H9 (cell line): ENCODE data around the gene MGMT. TPM values are rescaled to one million over a fixed set of nuclear protein-coding genes. Genes with fewer than 3 reads are reported as not detected.

Experiments used
- DNase-seq: peaks from one replicate; pipeline ENCODE4 v3.0.0-alpha.2; 2017
- H2AFZ ChIP-seq: one replicate; pipeline ENCODE4 v1.6.1; 2013; ENCODE audit warnings: mild to moderate bottlenecking, low read length, control low read depth, moderate library complexity
- H2AK5ac ChIP-seq: 2 replicates; pipeline ENCODE4 v1.6.1; 2013; ENCODE audit warnings: low read length, control low read depth, mixed read lengths; ENCODE audit not compliant: insufficient read length
- H2BK120ac ChIP-seq: one replicate; pipeline ENCODE4 v1.6.1; 2013; ENCODE audit warnings: low read depth, mild to moderate bottlenecking, low read length, control low read depth, inconsistent platforms; ENCODE audit not compliant: poor library complexity, severe bottlenecking
- H2BK12ac ChIP-seq: 2 replicates; pipeline ENCODE4 v1.6.1; 2013; ENCODE audit warnings: low read length, control low read depth, mixed read lengths, low read depth; ENCODE audit not compliant: insufficient read length
- H2BK15ac ChIP-seq: 2 replicates; pipeline ENCODE4 v1.6.1; 2013; ENCODE audit warnings: low read depth, low read length, control low read depth
- H2BK20ac ChIP-seq: one replicate; pipeline ENCODE4 v1.6.1; 2013; ENCODE audit warnings: low read depth, mild to moderate bottlenecking, low read length, control low read depth, inconsistent platforms; ENCODE audit not compliant: poor library complexity, severe bottlenecking
- H2BK5ac ChIP-seq: 2 replicates; pipeline ENCODE4 v1.6.1; 2013; ENCODE audit warnings: low read length, control low read depth, mixed read lengths; ENCODE audit not compliant: insufficient read length
- H3K14ac ChIP-seq: 2 replicates; pipeline ENCODE4 v1.6.1; 2013; ENCODE audit warnings: low read length, control low read depth; ENCODE audit not compliant: insufficient read depth
- H3K18ac ChIP-seq: 2 replicates; pipeline ENCODE4 v1.6.1; 2013; ENCODE audit warnings: low read depth, mild to moderate bottlenecking, mixed read lengths, low read length, control low read depth; ENCODE audit not compliant: insufficient read length
- H3K23ac ChIP-seq: 2 replicates; pipeline ENCODE4 v1.6.1; 2013; ENCODE audit warnings: low read length, control low read depth, mixed read lengths, low read depth; ENCODE audit not compliant: insufficient read length
- H3K23me2 ChIP-seq: 2 replicates; pipeline ENCODE4 v1.6.1; 2013; ENCODE audit warnings: low read depth, mild to moderate bottlenecking, mixed read lengths, low read length, control low read depth; ENCODE audit not compliant: insufficient read length, poor library complexity, severe bottlenecking
- H3K27ac ChIP-seq: 2 replicates; pipeline ENCODE4 v1.5.1; 2013; ENCODE audit warnings: low read length, control low read depth, mixed read lengths, low read depth; ENCODE audit not compliant: insufficient read length
- H3K27me3 ChIP-seq: 2 replicates; pipeline ENCODE4 v1.6.1; 2013; ENCODE audit warnings: low read length, control low read depth, inconsistent platforms; ENCODE audit not compliant: insufficient read depth
- H3K4ac ChIP-seq: 2 replicates; pipeline ENCODE4 v1.6.1; 2013; ENCODE audit warnings: low read depth, mild to moderate bottlenecking, control low read depth, inconsistent platforms, low read length, moderate library complexity
- H3K4me1 ChIP-seq: 2 replicates; pipeline ENCODE4 v1.6.1; 2013; ENCODE audit warnings: low read length, control low read depth, inconsistent platforms; ENCODE audit not compliant: insufficient read depth
- H3K4me2 ChIP-seq: 2 replicates; pipeline ENCODE4 v1.6.1; 2013; ENCODE audit warnings: low read length, control low read depth, mixed read lengths; ENCODE audit not compliant: insufficient read length, insufficient read depth
- H3K56ac ChIP-seq: 2 replicates; pipeline ENCODE4 v1.6.1; 2013; ENCODE audit warnings: low read depth, mild to moderate bottlenecking, mixed read lengths, low read length, control low read depth; ENCODE audit not compliant: insufficient read length
- H3K79me1 ChIP-seq: 2 replicates; pipeline ENCODE4 v1.6.1; 2013; ENCODE audit warnings: low read depth, mild to moderate bottlenecking, moderate library complexity, low read length, control low read depth, inconsistent platforms; ENCODE audit not compliant: insufficient read depth, poor library complexity, severe bottlenecking
- H3K79me2 ChIP-seq: 2 replicates; pipeline ENCODE4 v1.6.1; 2013; ENCODE audit warnings: low read length, control low read depth, inconsistent platforms; ENCODE audit not compliant: insufficient read depth
- H3K9ac ChIP-seq: 2 replicates; pipeline ENCODE4 v1.6.1; 2013; ENCODE audit warnings: low read length, control low read depth, mixed read lengths; ENCODE audit not compliant: insufficient read length; ENCODE audit errors: extremely low read depth
- H3K9me3 ChIP-seq: one replicate; pipeline ENCODE4 v1.6.1; 2013; ENCODE audit warnings: low read depth, low read length, inconsistent platforms; ENCODE audit not compliant: control insufficient read depth
- H3T11ph ChIP-seq: one replicate; pipeline ENCODE4 v1.6.1; 2013; ENCODE audit warnings: mild to moderate bottlenecking, low read length, control low read depth, inconsistent platforms
- H4K20me1 ChIP-seq: one replicate; pipeline ENCODE4 v1.6.1; 2013; ENCODE audit not compliant: control insufficient read depth, insufficient read length, insufficient read depth
- H4K5ac ChIP-seq: 2 replicates; pipeline ENCODE4 v1.6.1; 2013; ENCODE audit warnings: low read depth, mild to moderate bottlenecking, mixed read lengths, low read length, control low read depth; ENCODE audit not compliant: insufficient read length
- H4K8ac ChIP-seq: replicated peaks from 2 replicates; pipeline ENCODE4 v1.6.1; 2013; ENCODE audit warnings: low read length, control low read depth, mixed read lengths, low read depth; ENCODE audit not compliant: insufficient read length
- H4K91ac ChIP-seq: 2 replicates; pipeline ENCODE4 v1.6.1; 2013; ENCODE audit warnings: low read depth, mild to moderate bottlenecking, moderate library complexity, mixed read lengths, low read length, control low read depth; ENCODE audit not compliant: insufficient read length
- H3K27ac Mint-ChIP-seq, 3 experiments: 2 replicates in 2 of 3; 3 replicates in 1 of 3; pipeline ENCODE4 v1.8.0; 2020 to 2021; ENCODE audit warnings: mixed read lengths in 3 of 3, mild to moderate bottlenecking in 1 of 3, moderate library complexity in 1 of 3
- H3K27me3 Mint-ChIP-seq: 2 replicates; pipeline ENCODE4 v1.8.0; 2021; ENCODE audit warnings: low read depth, mild to moderate bottlenecking, moderate library complexity, mixed read lengths
- H3K36me3 Mint-ChIP-seq, 3 experiments: 2 replicates in 2 of 3; 3 replicates in 1 of 3; pipeline ENCODE4 v1.8.0; 2020 to 2021; ENCODE audit warnings: low read depth in 3 of 3, mixed read lengths in 3 of 3; ENCODE audit not compliant: insufficient read depth in 1 of 3
- H3K4me1 Mint-ChIP-seq, 2 experiments: 2 replicates each; pipeline ENCODE4 v1.8.0; 2020; ENCODE audit warnings: mixed read lengths in 2 of 2
- H3K4me3 Mint-ChIP-seq, 2 experiments: 2 replicates in 1 of 2; 3 replicates in 1 of 2; pipeline ENCODE4 v1.8.0; 2020 to 2021; ENCODE audit warnings: mild to moderate bottlenecking in 2 of 2, mixed read lengths in 2 of 2, moderate library complexity in 1 of 2
- H3K9me3 Mint-ChIP-seq, 2 experiments: 2 replicates in 1 of 2; 3 replicates in 1 of 2; pipeline ENCODE4 v1.8.0; 2020; ENCODE audit warnings: mild to moderate bottlenecking in 2 of 2, mixed read lengths in 2 of 2, moderate library complexity in 1 of 2
- CTCF ChIP-seq: fragments of 200-600 bp; sonication (generic); conservative IDR thresholded peaks from 3 replicates; pipeline ENCODE4 v1.8.0; 2021; ENCODE audit warnings: antibody characterized with exemption, mild to moderate bottlenecking
- WGBS: extraction: QIAGEN DNeasy Blood & Tissue Kit; methylation state at CpG from one replicate; pipeline ENCODE4 v1.1.7; 2013; ENCODE audit warnings: missing lambda C conversion rate, low lambda C conversion rate, mixed read lengths; ENCODE audit not compliant: insufficient read length; ENCODE audit errors: extremely low coverage; 5-methylcytosine and 5-hydroxymethylcytosine counted together
- total RNA-seq: library from RNA; stranded (reverse); gene quantifications from 2 replicates; pipeline ENCODE4 v1.2.1, GENCODE V29; 2021

Gene MGMT
- total RNA-seq, 1 experiment from 2014 or later = 18.4 TPM

GRCh38 chr10:129607607-129608109 is 140.6 kb downstream of the MGMT start:
- DNase-seq = no peak

More at GRCh38 chr10:129607607-129608109, 140.6 kb downstream of the MGMT start:
- no peak overlapping the region for H2AFZ ChIP-seq
- no CpG with 5 or more reads among the region's 8 CpGs for WGBS
- no peak overlapping the region for H3K14ac ChIP-seq
- H3K56ac ChIP-seq = no peak overlapping the region
- peaks cover 26 to 27% of the 10 kb centered on the region in 2 experiments for H3K4me1 Mint-ChIP-seq
- no peak overlapping the region for H3K27ac ChIP-seq
- H3K27ac Mint-ChIP-seq = no peak overlapping the region
- H2BK12ac ChIP-seq = no peak overlapping the region
- no peak overlapping the region for H3K4ac ChIP-seq
- peaks cover 4% of the 10 kb centered on the region; the same call in 1 of the 2 replicates for H3K4me1 ChIP-seq
- H2BK15ac ChIP-seq = no peak overlapping the region
- H3T11ph ChIP-seq = no peak overlapping the region
- no peak overlapping the region for H2BK5ac ChIP-seq
- H3K4me2 ChIP-seq = no peak overlapping the region
- no peaks in the 10 kb centered on the region for H4K20me1 ChIP-seq
- H3K9me3 ChIP-seq = no peaks in the 10 kb centered on the region
- no peak overlapping the region for H3K23ac ChIP-seq
- no peaks in the 10 kb centered on the region for H3K9me3 Mint-ChIP-seq
- no peak overlapping the region for H2BK20ac ChIP-seq
- H3K27me3 Mint-ChIP-seq = no peaks in the 10 kb centered on the region
- no peak overlapping the region for H4K5ac ChIP-seq
- H3K9ac ChIP-seq = no peak overlapping the region
- no peaks in the 10 kb centered on the region for H3K79me1 ChIP-seq
- no peaks in the 10 kb centered on the region for H3K23me2 ChIP-seq
- no peaks in the 10 kb centered on the region for H3K79me2 ChIP-seq
- H2BK120ac ChIP-seq = no peak overlapping the region
- H3K18ac ChIP-seq = no peak overlapping the region
- H4K8ac ChIP-seq = no peak overlapping the region
- 0 out of 7 replicates have a peak, but pooled peaks cover 0 to 2% (median 0%) of the 10 kb centered on the region in 3 experiments for H3K36me3 Mint-ChIP-seq
- no peak for TF ChIP-seq CTCF
- no peak overlapping the region for H2AK5ac ChIP-seq
- no peak overlapping the region for H3K4me3 Mint-ChIP-seq
- no peak overlapping the region for H4K91ac ChIP-seq
- no peaks in the 10 kb centered on the region for H3K27me3 ChIP-seq
